Activated T-helper 17 cell treated with anti-CD3 and anti-CD28 coated beads, Interleukin-2, amount 50 U/mL, for 72 hours (primary cell): Measurements from ENCODE around the gene CCDC136. TPM values are rescaled to one million over a fixed set of nuclear protein-coding genes. Genes with fewer than 3 reads are reported as not detected.

Experiments
- ATAC-seq: fragments of 150-1000 bp; cut with Tn5 transposase; replicated peaks from 2 replicates; pipeline ENCODE4 v1.10.0; 2021; ENCODE audit warnings: mild to moderate bottlenecking, moderate library complexity
- H3K27ac Mint-ChIP-seq: one replicate; pipeline ENCODE4 v1.8.0; 2022; ENCODE audit warnings: mixed read lengths
- H3K27me3 Mint-ChIP-seq: one replicate; pipeline ENCODE4 v1.8.0; 2022; ENCODE audit warnings: mixed read lengths
- H3K36me3 Mint-ChIP-seq: one replicate; pipeline ENCODE4 v1.8.0; 2022; ENCODE audit warnings: low read depth, mild to moderate bottlenecking, mixed read lengths
- H3K4me1 Mint-ChIP-seq: one replicate; pipeline ENCODE4 v1.8.0; 2022; ENCODE audit warnings: mixed read lengths
- H3K4me3 Mint-ChIP-seq: one replicate; pipeline ENCODE4 v1.8.0; 2022; ENCODE audit warnings: mild to moderate bottlenecking, mixed read lengths
- H3K9me3 Mint-ChIP-seq: one replicate; pipeline ENCODE4 v1.8.0; 2022; ENCODE audit warnings: mixed read lengths
- total RNA-seq, 2 donors: library from RNA; stranded (reverse); gene quantifications; one replicate each; pipeline ENCODE4 v1.2.3, GENCODE V29; 2022

Gene CCDC136
- total RNA-seq, 2 donors from 2014 or later: 11.7 to 15.4 TPM

GRCh38 chr7:128829391-128830166 is 37.8 kb downstream of the CCDC136 start:
- H3K36me3 Mint-ChIP-seq: no peaks in the 10 kb centered on the region

GRCh38 chr7:128830231-128831177 is 38.7 kb downstream of the CCDC136 start, which contains the start of gene FLNC:
Gene FLNC, plus strand, starts transcription at chr7:128830406. Its CDS starts 232 bp downstream, at chr7:128830638.
- no peaks in the 10 kb centered on the region for H3K9me3 Mint-ChIP-seq
- H3K4me1 Mint-ChIP-seq: no peaks in the 10 kb centered on the region
- H3K36me3 Mint-ChIP-seq: no peaks in the 10 kb centered on the region
- ATAC-seq: peak; percentile 65
- H3K27me3 Mint-ChIP-seq: peaks cover 24% of the 10 kb centered on the region
- H3K27ac Mint-ChIP-seq: no peak within 1 kb of the TSS
- peak within 1 kb of the TSS; percentile 64 for H3K4me3 Mint-ChIP-seq

More at GRCh38 chr7:128829391-128830166, 37.8 kb downstream of the CCDC136 start:
- Mint-ChIP-seq H3K9me3 (no peaks in the 10 kb centered on the region), H3K27ac (no peak overlapping the region), H3K4me3 (no peak overlapping the region), H3K4me1 (no peaks in the 10 kb centered on the region), H3K27me3 (peaks cover 24% of the 10 kb centered on the region)
- ATAC-seq: no peak

GRCh38 chr7:128831178-128831993 is 39.6 kb downstream of the CCDC136 start:
- no peak overlapping the region for H3K27ac Mint-ChIP-seq
- peaks cover 24% of the 10 kb centered on the region for H3K27me3 Mint-ChIP-seq
- no peaks in the 10 kb centered on the region for H3K36me3 Mint-ChIP-seq
- H3K4me1 Mint-ChIP-seq: no peaks in the 10 kb centered on the region
- no peaks in the 10 kb centered on the region for H3K9me3 Mint-ChIP-seq
- H3K4me3 Mint-ChIP-seq: peak overlapping the region; percentile 64
- ATAC-seq: no peak

GRCh38 chr7:128831994-128832879 is 40.5 kb downstream of the CCDC136 start:
- H3K4me3 Mint-ChIP-seq: no peak overlapping the region
- ATAC-seq: no peak
- H3K27me3 Mint-ChIP-seq: peaks cover 18% of the 10 kb centered on the region
- H3K27ac Mint-ChIP-seq: no peak overlapping the region
- H3K4me1 Mint-ChIP-seq: no peaks in the 10 kb centered on the region
- H3K36me3 Mint-ChIP-seq: no peaks in the 10 kb centered on the region
- H3K9me3 Mint-ChIP-seq: no peaks in the 10 kb centered on the region

GRCh38 chr7:128832880-128833147 is 41.0 kb downstream of the CCDC136 start:
- no peak for ATAC-seq
- Mint-ChIP-seq H3K9me3 (no peaks in the 10 kb centered on the region), H3K36me3 (no peaks in the 10 kb centered on the region), H3K27me3 (peaks cover 17% of the 10 kb centered on the region), H3K4me3 (no peak overlapping the region), H3K27ac (no peak overlapping the region), H3K4me1 (no peaks in the 10 kb centered on the region)

GRCh38 chr7:128833148-128833945 is 41.6 kb downstream of the CCDC136 start:
- Mint-ChIP-seq H3K27me3 (peaks cover 12% of the 10 kb centered on the region), H3K4me1 (no peaks in the 10 kb centered on the region)

GRCh38 chr7:128833946-128834325 is 42.2 kb downstream of the CCDC136 start:
- no peak for ATAC-seq
- no peaks in the 10 kb centered on the region for H3K36me3 Mint-ChIP-seq
- H3K9me3 Mint-ChIP-seq: no peaks in the 10 kb centered on the region
- no peak overlapping the region for H3K27ac Mint-ChIP-seq
- H3K4me3 Mint-ChIP-seq: no peak overlapping the region
- peaks cover 8% of the 10 kb centered on the region for H3K27me3 Mint-ChIP-seq
- no peaks in the 10 kb centered on the region for H3K4me1 Mint-ChIP-seq

More at GRCh38 chr7:128833148-128833945, 41.6 kb downstream of the CCDC136 start:
- Mint-ChIP-seq H3K27ac (no peak overlapping the region), H3K36me3 (no peaks in the 10 kb centered on the region), H3K9me3 (no peaks in the 10 kb centered on the region), H3K4me3 (no peak overlapping the region)
- no peak for ATAC-seq

- Mint-ChIP-seq H3K36me3 (no peaks in the 10 kb centered on the region), H3K27ac (no peak overlapping the region), H3K27me3 (no peaks in the 10 kb centered on the region), H3K4me1 (no peaks in the 10 kb centered on the region), H3K9me3 (no peaks in the 10 kb centered on the region), H3K4me3 (no peak overlapping the region)
- no peak for ATAC-seq
These were observed 43.5 kb downstream of the CCDC136 start for GRCh38 chr7:128835231-128835751.

- ATAC-seq: no peak
- Mint-ChIP-seq H3K4me3 (no peak overlapping the region), H3K36me3 (no peaks in the 10 kb centered on the region)
These were observed 44.2 kb downstream of the CCDC136 start for GRCh38 chr7:128835790-128836641.

GRCh38 chr7:128836729-128837348 is 45.1 kb downstream of the CCDC136 start:
- Mint-ChIP-seq H3K4me1 (peaks cover under 1% of the 10 kb centered on the region), H3K27me3 (no peaks in the 10 kb centered on the region), H3K9me3 (no peaks in the 10 kb centered on the region), H3K36me3 (no peaks in the 10 kb centered on the region), H3K4me3 (no peak overlapping the region), H3K27ac (no peak overlapping the region)
- ATAC-seq: no peak

More at GRCh38 chr7:128835790-128836641, 44.2 kb downstream of the CCDC136 start:
- Mint-ChIP-seq H3K27me3 (no peaks in the 10 kb centered on the region), H3K9me3 (no peaks in the 10 kb centered on the region), H3K4me1 (no peaks in the 10 kb centered on the region), H3K27ac (no peak overlapping the region)

- Mint-ChIP-seq H3K27me3 (no peaks in the 10 kb centered on the region), H3K9me3 (no peaks in the 10 kb centered on the region), H3K36me3 (no peaks in the 10 kb centered on the region), H3K4me1 (peaks cover 5% of the 10 kb centered on the region), H3K27ac (no peak overlapping the region), H3K4me3 (no peak overlapping the region)
- ATAC-seq: no peak
These were observed 45.8 kb downstream of the CCDC136 start for GRCh38 chr7:128837521-128837921.
